CD4-positive, alpha-beta T cell (primary cell): ENCODE data around the gene G6PC1. TPM values are rescaled to one million over a fixed set of nuclear protein-coding genes. Genes with fewer than 3 reads are reported as not detected.

ENCODE experiments used
- ATAC-seq: fragments of 200-7000 bp; cut with Tn5 transposase; one replicate; pipeline ENCODE4 v1.10.0; 2022; ENCODE audit warnings: mild to moderate bottlenecking; ENCODE audit not compliant: poor library complexity
- CTCF ChIA-PET: fragments of 350-600 bp; sonication (Branson Sonifier 250); formaldehyde crosslinking; loops from one replicate; lab custom pipeline; 2021; ENCODE audit warnings: antibody characterized with exemption, inconsistent platforms; lab: Charles Lee
- POLR2A ChIA-PET: fragments of 350-600 bp; sonication (Branson Sonifier 250); formaldehyde crosslinking; loops from one replicate; lab custom pipeline; 2021; ENCODE audit warnings: antibody characterized with exemption, inconsistent platforms; lab: Charles Lee
- DNase-seq, 14 experiments: peaks; one replicate each; pipeline ENCODE4 v3.0.0-alpha.2; 2013 to 2020; ENCODE audit warnings: mixed read lengths in 2 of 14
- H3K27ac ChIP-seq, 2 donors: one replicate each; pipeline versions ENCODE4 v1.5.1 to v1.7.0; 2013; ENCODE audit warnings: low read length in 2 of 2, low read depth in 1 of 2, mild to moderate bottlenecking in 1 of 2
- H3K27me3 ChIP-seq, 2 experiments: 1 replicate in 1 of 2; 2 replicates in 1 of 2; pipeline versions ENCODE4 v1.6.1 to v1.7.0; 2013; ENCODE audit warnings: low read length in 2 of 2, control low read depth in 1 of 2, mild to moderate bottlenecking in 1 of 2, moderate library complexity in 1 of 2; ENCODE audit not compliant: insufficient read depth in 2 of 2, control insufficient read depth in 1 of 2
- H3K36me3 ChIP-seq: one replicate; pipeline ENCODE4 v1.6.1; 2013; ENCODE audit warnings: low read length, control low read depth; ENCODE audit not compliant: insufficient read depth
- H3K4me1 ChIP-seq: one replicate; pipeline ENCODE4 v1.6.1; 2013; ENCODE audit warnings: low read length, control low read depth; ENCODE audit not compliant: insufficient read depth
- H3K4me3 ChIP-seq: one replicate; pipeline ENCODE4 v1.5.1; 2013; ENCODE audit warnings: mild to moderate bottlenecking, low read length, moderate library complexity
- H3K9me3 ChIP-seq, 2 experiments: 1 replicate in 1 of 2; 2 replicates in 1 of 2; pipeline versions ENCODE4 v1.6.1 to v1.7.0; 2013; ENCODE audit warnings: low read length in 2 of 2, mild to moderate bottlenecking in 2 of 2, control low read depth in 1 of 2, moderate library complexity in 1 of 2; ENCODE audit not compliant: control insufficient read depth in 1 of 2, insufficient read depth in 1 of 2
- H3K27ac Mint-ChIP-seq: one replicate; pipeline ENCODE4 v1.8.0; 2020; ENCODE audit warnings: mixed read lengths
- H3K27me3 Mint-ChIP-seq: one replicate; pipeline ENCODE4 v1.8.0; 2021; ENCODE audit warnings: mixed read lengths
- H3K36me3 Mint-ChIP-seq: one replicate; pipeline ENCODE4 v1.8.0; 2021; ENCODE audit warnings: low read depth, mixed read lengths
- H3K4me1 Mint-ChIP-seq: one replicate; pipeline ENCODE4 v1.8.0; 2021; ENCODE audit warnings: low read depth, mixed read lengths
- H3K4me3 Mint-ChIP-seq: one replicate; pipeline ENCODE4 v1.8.0; 2020; ENCODE audit warnings: mild to moderate bottlenecking, mixed read lengths
- H3K9me3 Mint-ChIP-seq: one replicate; pipeline ENCODE4 v1.8.0; 2020; ENCODE audit warnings: mixed read lengths
- intact Hi-C, 2 experiments: fragments of 100-400 bp; cut with DNase I in 1 of 2; cut with micrococcal nuclease in 1 of 2; formaldehyde crosslinking; loops; one replicate each; pipeline versions ENCODE4 v1.15.1 to v1.9.0; 2023 to 2025; cut with DNase I, micrococcal nuclease
- total RNA-seq, 174 experiments: library from RNA in 2 of 174; stranded (reverse) in 2 of 174; gene quantifications; one replicate each; pipeline ENCODE4 v1.2.3 and lab custom pipeline; 2021 to 2026
- TF ChIP-seq, protein P1 (sequence below): fragments of 200-600 bp; IDR thresholded peaks from one replicate; pipeline ENCODE4 v1.8.0; 2022; ENCODE audit warnings: antibody characterized with exemption, mild to moderate bottlenecking

The G6PC1 gene
- total RNA-seq, 2 experiments from 2014 or later: not detected

DNA sequence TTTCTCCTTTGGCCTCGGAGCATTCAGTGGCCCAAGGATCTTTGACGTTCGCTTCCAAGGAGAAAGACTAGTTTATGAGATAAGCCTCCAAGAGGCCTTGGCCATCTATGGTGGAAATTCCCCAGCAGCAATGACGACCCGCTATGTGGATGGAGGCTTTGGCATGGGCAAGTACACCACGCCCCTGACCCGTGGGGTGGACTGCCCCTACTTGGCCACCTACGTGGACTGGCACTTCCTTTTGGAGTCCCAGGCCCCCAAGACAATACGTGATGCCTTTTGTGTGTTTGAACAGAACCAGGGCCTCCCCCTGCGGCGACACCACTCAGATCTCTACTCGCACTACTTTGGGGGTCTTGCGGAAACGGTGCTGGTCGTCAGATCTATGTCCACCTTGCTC, 48.2 kb upstream of the G6PC1 start:
- H3K4me3 Mint-ChIP-seq: no peak overlapping the region
- H3K4me3 ChIP-seq: no peak overlapping the region
- H3K36me3 ChIP-seq: no peaks in the 10 kb centered on the region
- intact Hi-C loops: no loop called here
- no peak overlapping the region for H3K27ac ChIP-seq
- H3K4me1 Mint-ChIP-seq: no peaks in the 10 kb centered on the region
- ChIA-PET CTCF (no interaction called here), POLR2A (no interaction called here)
- TF ChIP-seq, protein P1, sequence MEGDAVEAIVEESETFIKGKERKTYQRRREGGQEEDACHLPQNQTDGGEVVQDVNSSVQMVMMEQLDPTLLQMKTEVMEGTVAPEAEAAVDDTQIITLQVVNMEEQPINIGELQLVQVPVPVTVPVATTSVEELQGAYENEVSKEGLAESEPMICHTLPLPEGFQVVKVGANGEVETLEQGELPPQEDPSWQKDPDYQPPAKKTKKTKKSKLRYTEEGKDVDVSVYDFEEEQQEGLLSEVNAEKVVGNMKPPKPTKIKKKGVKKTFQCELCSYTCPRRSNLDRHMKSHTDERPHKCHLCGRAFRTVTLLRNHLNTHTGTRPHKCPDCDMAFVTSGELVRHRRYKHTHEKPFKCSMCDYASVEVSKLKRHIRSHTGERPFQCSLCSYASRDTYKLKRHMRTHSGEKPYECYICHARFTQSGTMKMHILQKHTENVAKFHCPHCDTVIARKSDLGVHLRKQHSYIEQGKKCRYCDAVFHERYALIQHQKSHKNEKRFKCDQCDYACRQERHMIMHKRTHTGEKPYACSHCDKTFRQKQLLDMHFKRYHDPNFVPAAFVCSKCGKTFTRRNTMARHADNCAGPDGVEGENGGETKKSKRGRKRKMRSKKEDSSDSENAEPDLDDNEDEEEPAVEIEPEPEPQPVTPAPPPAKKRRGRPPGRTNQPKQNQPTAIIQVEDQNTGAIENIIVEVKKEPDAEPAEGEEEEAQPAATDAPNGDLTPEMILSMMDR: no peak
- H3K27me3 ChIP-seq: peaks cover 0 to 2% of the 10 kb centered on the region in 2 experiments
- no peaks in the 10 kb centered on the region for H3K27me3 Mint-ChIP-seq
- no peaks in the 10 kb centered on the region for H3K9me3 Mint-ChIP-seq
- H3K4me1 ChIP-seq: no peaks in the 10 kb centered on the region
- no peak for ATAC-seq
- no peak for DNase-seq
- H3K27ac Mint-ChIP-seq: no peak overlapping the region
- no peaks in the 10 kb centered on the region for H3K36me3 Mint-ChIP-seq
- H3K9me3 ChIP-seq: no peaks in the 10 kb centered on the region

- ATAC-seq (no peak), DNase-seq (no peak)
- Mint-ChIP-seq H3K27ac (no peak overlapping the region), H3K27me3 (no peaks in the 10 kb centered on the region), H3K4me3 (no peak overlapping the region), H3K9me3 (no peaks in the 10 kb centered on the region), H3K36me3 (no peaks in the 10 kb centered on the region), H3K4me1 (no peaks in the 10 kb centered on the region)
- H3K4me3 ChIP-seq: no peak overlapping the region
- peaks cover 0 to 2% of the 10 kb centered on the region in 2 experiments for H3K27me3 ChIP-seq
- ChIA-PET POLR2A (no interaction called here), CTCF (no interaction called here)
- no peaks in the 10 kb centered on the region for H3K36me3 ChIP-seq
- TF ChIP-seq, protein P1: no peak
- H3K9me3 ChIP-seq: no peaks in the 10 kb centered on the region
- intact Hi-C loops: no loop called here
- no peak overlapping the region for H3K27ac ChIP-seq
- no peaks in the 10 kb centered on the region for H3K4me1 ChIP-seq
These were observed 47.6 kb upstream of the G6PC1 start for GRCh38 chr17:42853004-42853403.

DNA sequence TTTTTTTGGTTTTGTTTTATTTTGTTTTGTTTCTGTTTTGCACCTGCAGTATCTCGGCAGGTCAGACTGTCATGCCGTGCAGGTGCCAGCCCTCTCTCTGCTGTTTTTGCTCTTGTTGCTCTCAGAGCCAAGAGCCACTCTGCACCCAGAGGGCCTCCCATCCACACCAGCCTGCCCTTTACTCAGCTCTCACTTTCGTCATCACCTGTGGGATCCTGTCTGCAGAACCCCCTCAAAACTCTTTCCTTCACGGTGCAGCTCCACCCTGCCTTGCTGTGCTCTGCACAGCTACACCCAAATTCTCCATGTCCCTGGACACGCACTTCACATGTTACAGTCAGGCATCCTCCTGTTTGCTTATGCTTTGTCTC, 47.0 kb upstream of the G6PC1 start:
- H3K4me1 Mint-ChIP-seq: no peaks in the 10 kb centered on the region
- TF ChIP-seq, protein P1: no peak
- H3K9me3 ChIP-seq: no peaks in the 10 kb centered on the region
- no peak for DNase-seq
- no peaks in the 10 kb centered on the region for H3K36me3 ChIP-seq
- CTCF ChIA-PET: no interaction called here
- peaks cover 0 to 2% of the 10 kb centered on the region in 2 experiments for H3K27me3 ChIP-seq
- H3K36me3 Mint-ChIP-seq: no peaks in the 10 kb centered on the region
- no peak overlapping the region for H3K4me3 ChIP-seq
- intact Hi-C loops: no loop called here
- no peaks in the 10 kb centered on the region for H3K9me3 Mint-ChIP-seq
- H3K4me1 ChIP-seq: no peaks in the 10 kb centered on the region
- no peak overlapping the region for H3K27ac ChIP-seq
- no peaks in the 10 kb centered on the region for H3K27me3 Mint-ChIP-seq
- POLR2A ChIA-PET: no interaction called here
- no peak for ATAC-seq
- no peak overlapping the region for H3K4me3 Mint-ChIP-seq
- H3K27ac Mint-ChIP-seq: no peak overlapping the region
